DOHH2 (cell line): ENCODE data around the gene SFXN1.

ENCODE experiments used
- CTCF ChIP-seq: fragments of 200-600 bp; sonication (generic); IDR thresholded peaks from one replicate; pipeline ENCODE4 v1.5.1; 2014; ENCODE audit warnings: antibody characterized with exemption, mild to moderate bottlenecking, low read depth, low read length; ENCODE audit not compliant: poor library complexity, severe bottlenecking
- EZH2phosphoT487 ChIP-seq: fragments of 200-600 bp; sonication (generic); IDR thresholded peaks from 2 replicates; pipeline ENCODE4 v1.6.1; 2017; ENCODE audit warnings: borderline replicate concordance, mild to moderate bottlenecking, antibody characterized with exemption, low read length, moderate library complexity, mixed read lengths

GRCh38 chr5:175526691-175527090, 48.3 kb downstream of the SFXN1 start:
- TF ChIP-seq CTCF (no peak), EZH2phosphoT487 (no peak)
